Measurements from ENCODE around the gene KCNS3.

The KCNS3 gene

DNA sequence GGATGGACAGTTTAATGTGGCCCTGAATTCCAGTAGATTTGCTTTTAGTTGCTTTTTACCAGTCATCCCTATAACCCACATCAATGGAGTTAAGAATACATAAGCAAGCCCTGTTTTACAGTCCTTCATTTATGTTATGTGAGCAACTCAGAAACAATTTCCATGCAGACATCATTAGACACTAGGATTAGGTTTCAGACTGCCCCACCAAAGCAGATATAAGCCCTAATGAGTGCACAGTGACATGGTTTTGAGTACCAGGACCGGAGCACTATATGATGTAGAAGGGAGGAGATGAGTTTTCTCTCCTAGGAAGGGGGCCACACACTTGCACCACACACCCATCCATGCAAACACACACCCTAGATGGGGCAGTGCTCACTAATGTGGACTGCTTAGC, 15.5 kb downstream of the KCNS3 start:
- H2AFZ ChIP-seq (ENCODE audit: low read depth, low read length), result no peak overlapping the region
- H3K4me1 ChIP-seq (ENCODE audit: insufficient read depth, low read length), result no peaks in the 10 kb centered on the region
- H3K9me3 ChIP-seq (ENCODE audit: low read length), result no peaks in the 10 kb centered on the region
- no peak overlapping the region for H3K4me3 ChIP-seq (ENCODE audit: low read length)
- no peaks in the 10 kb centered on the region for H3K27me3 ChIP-seq (ENCODE audit: insufficient read depth, low read length)
- H3K36me3 ChIP-seq (ENCODE audit: insufficient read depth, low read length), result no peaks in the 10 kb centered on the region

DNA sequence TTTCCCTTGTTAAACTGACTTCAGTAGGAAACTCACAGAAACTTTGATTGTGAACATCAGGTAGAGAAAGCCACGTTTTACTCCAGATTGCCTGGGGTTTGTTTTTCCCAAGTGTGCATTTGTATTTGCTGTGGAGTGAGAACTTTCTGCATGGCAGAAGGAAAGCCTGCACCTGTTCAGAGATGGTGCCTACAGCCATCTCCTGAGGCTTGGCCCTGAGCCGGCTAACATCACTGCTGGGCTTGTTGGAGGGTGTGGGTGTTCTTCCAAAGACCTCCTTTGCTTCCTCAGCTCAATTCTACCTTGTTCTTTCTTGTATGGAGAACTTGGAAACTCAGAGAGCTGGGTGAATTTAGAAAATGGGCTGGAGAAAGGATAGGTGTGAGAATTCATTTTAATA, 16.1 kb downstream of the KCNS3 start:
- Histone ChIP-seq H3K36me3 (ENCODE audit: insufficient read depth, low read length) (no peaks in the 10 kb centered on the region), H3K4me3 (ENCODE audit: low read length) (no peak overlapping the region), H3K9me3 (ENCODE audit: low read length) (no peaks in the 10 kb centered on the region), H3K27me3 (ENCODE audit: insufficient read depth, low read length) (no peaks in the 10 kb centered on the region), H3K4me1 (ENCODE audit: insufficient read depth, low read length) (no peaks in the 10 kb centered on the region), H2AFZ (ENCODE audit: low read depth, low read length) (no peak overlapping the region)

DNA sequence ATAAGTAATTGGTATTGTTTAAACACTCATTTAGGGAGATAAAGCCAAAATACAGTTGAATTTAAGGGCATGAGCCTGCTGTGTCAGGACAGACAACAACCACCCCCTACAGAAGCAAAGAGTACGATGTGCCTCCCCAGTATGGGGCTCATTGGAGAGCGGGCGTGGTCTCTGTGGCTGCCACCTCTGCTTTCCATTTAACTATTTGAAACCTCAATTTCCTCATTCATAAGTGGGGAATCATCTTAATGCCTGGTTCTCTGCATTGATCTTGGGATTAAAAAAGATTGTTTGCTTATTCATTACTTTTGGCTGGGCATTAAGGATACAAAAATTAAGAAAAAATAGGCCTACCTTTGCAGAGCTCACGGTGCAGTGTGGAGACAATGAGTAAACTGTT, 21.4 kb downstream of the KCNS3 start:
- Histone ChIP-seq H2AFZ (ENCODE audit: low read depth, low read length) (no peak overlapping the region), H3K9me3 (ENCODE audit: low read length) (no peaks in the 10 kb centered on the region), H3K36me3 (ENCODE audit: insufficient read depth, low read length) (no peaks in the 10 kb centered on the region), H3K4me3 (ENCODE audit: low read length) (no peak overlapping the region), H3K4me1 (ENCODE audit: insufficient read depth, low read length) (no peaks in the 10 kb centered on the region), H3K27me3 (ENCODE audit: insufficient read depth, low read length) (no peaks in the 10 kb centered on the region)

DNA sequence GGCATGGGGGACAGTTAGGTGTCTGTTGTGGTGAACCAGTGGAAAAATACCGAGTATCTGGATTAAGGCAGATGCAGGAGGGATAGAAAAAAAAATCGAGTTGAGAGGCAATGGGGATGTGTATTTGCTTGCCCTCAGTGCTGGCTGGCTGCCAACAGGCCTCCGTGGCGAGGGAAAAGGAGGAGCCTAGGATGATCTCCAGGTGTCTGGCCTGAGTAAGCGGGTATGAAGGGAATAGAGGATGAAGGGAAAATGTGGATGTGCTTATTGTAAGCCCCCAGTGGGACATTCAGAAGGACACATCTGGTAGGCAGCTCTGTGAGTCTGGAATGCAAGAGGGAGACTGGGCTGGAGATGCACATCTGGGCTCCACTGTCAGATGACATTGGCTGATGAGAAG, 22.8 kb downstream of the KCNS3 start:
- Histone ChIP-seq H3K36me3 (ENCODE audit: insufficient read depth, low read length) (no peaks in the 10 kb centered on the region), H3K9me3 (ENCODE audit: low read length) (no peaks in the 10 kb centered on the region), H2AFZ (ENCODE audit: low read depth, low read length) (no peak overlapping the region), H3K4me1 (ENCODE audit: insufficient read depth, low read length) (no peaks in the 10 kb centered on the region), H3K4me3 (ENCODE audit: low read length) (no peak overlapping the region), H3K27me3 (ENCODE audit: insufficient read depth, low read length) (no peaks in the 10 kb centered on the region)

DNA sequence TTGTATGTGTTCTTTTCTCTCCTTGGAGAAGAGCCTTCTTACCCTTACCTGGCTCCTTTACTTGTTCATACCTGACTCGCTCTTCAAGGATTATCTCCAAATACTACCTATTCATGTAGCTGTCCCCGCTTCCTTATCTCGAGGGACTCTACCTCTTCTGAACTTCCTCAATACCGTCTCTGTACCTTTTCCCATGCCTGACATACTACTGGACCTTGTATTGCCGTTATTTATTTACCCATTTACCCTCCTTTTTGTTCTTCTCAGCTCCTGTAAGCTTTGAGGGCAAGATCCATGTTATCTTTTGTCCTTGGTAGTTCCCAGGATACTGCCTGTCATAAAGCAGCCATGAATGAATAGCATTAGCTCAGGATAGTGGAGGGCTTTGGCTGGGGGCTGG, 32.5 kb downstream of the KCNS3 start:
- Histone ChIP-seq H3K9me3 (ENCODE audit: low read length) (no peaks in the 10 kb centered on the region), H2AFZ (ENCODE audit: low read depth, low read length) (no peak overlapping the region), H3K36me3 (ENCODE audit: insufficient read depth, low read length) (no peaks in the 10 kb centered on the region), H3K4me1 (ENCODE audit: insufficient read depth, low read length) (no peaks in the 10 kb centered on the region), H3K27me3 (ENCODE audit: insufficient read depth, low read length) (no peaks in the 10 kb centered on the region), H3K4me3 (ENCODE audit: low read length) (no peak overlapping the region)

DNA sequence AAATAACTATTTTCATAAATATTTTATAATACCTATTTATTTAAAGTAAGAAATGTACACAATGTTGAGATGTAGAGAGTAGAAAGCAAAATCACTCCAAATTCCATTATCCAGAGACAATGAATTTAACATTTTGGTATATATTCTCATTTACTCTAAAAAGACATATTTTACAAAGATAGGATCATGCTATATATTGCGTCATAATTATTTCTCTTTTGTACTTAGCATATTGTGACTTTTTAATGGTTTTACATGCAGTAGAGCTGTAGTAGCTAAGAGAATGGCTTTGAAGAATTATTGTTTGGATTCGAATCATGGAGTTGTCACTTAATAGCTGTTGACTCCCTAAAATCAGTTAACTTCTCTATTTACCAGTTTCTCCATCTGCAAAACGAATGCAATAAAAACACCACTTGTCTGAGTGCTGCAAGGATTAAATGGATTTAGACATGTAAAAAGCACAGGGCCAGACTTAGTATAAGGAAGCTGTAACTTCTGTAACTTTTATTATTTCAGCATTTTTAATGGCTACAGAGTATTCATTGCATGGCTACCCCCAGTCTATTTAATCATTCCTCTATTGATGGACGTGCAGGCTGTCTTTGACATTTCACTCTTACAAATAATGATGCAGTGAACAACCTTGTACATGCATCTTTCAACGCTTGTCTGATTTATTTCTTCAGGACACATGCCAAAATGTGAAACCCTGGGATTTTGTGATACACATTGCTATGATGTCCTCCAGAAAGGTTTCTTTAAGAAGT, 33.2 kb downstream of the KCNS3 start:
- no peaks in the 10 kb centered on the region for H3K4me1 ChIP-seq (ENCODE audit: insufficient read depth, low read length)
- H3K4me3 ChIP-seq (ENCODE audit: low read length), result no peak overlapping the region
- no peak overlapping the region for H2AFZ ChIP-seq (ENCODE audit: low read depth, low read length)
- H3K9me3 ChIP-seq (ENCODE audit: low read length), result no peaks in the 10 kb centered on the region
- no peaks in the 10 kb centered on the region for H3K27me3 ChIP-seq (ENCODE audit: insufficient read depth, low read length)
- no peaks in the 10 kb centered on the region for H3K36me3 ChIP-seq (ENCODE audit: insufficient read depth, low read length)

DNA sequence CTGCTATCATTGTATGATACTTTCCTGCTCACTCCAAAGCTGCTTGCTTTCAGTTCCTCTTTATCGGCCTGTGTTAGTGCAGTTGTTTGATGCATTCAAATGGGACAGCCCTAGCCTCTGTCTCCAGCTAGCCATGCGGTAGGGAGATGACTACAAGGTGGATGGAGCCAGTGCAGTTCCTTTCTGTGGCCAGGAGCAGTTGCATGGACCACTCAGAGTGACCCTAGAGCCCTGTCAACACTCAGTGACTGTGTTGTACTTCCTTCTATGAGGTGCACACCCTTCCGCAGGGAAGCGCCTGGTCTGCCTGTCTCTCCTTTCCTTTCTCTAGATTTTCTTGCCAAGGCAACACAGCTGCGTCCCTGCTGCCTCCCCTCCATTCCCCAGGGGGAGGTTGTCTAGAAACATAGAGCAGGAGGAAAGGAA, 33.8 kb downstream of the KCNS3 start:
- Histone ChIP-seq H3K27me3 (ENCODE audit: insufficient read depth, low read length) (no peaks in the 10 kb centered on the region), H3K9me3 (ENCODE audit: low read length) (no peaks in the 10 kb centered on the region), H3K4me3 (ENCODE audit: low read length) (no peak overlapping the region), H3K4me1 (ENCODE audit: insufficient read depth, low read length) (no peaks in the 10 kb centered on the region), H3K36me3 (ENCODE audit: insufficient read depth, low read length) (no peaks in the 10 kb centered on the region), H2AFZ (ENCODE audit: low read depth, low read length) (no peak overlapping the region)

DNA sequence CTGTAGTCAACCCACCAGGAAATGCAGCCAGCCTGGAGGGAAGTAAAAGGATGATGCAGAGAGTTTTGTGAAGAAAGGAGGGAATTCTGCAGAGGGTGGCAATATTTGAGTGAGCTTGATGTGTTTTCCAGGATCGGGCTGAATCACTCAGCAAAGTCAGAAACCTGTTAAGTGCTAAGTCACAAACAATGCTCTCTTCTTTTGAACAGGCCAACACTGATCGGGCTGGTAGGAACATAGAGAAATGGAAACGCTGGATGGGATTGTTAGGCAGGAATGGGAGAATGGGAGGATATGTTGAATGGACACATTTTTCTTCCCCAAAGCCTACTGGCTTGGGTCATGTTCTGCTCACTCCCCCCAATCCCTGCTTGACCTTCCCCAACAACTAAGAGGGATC, 36.6 kb downstream of the KCNS3 start:
- no peak overlapping the region for H2AFZ ChIP-seq (ENCODE audit: low read depth, low read length)
- no peaks in the 10 kb centered on the region for H3K4me1 ChIP-seq (ENCODE audit: insufficient read depth, low read length)
- no peaks in the 10 kb centered on the region for H3K9me3 ChIP-seq (ENCODE audit: low read length)
- H3K27me3 ChIP-seq (ENCODE audit: insufficient read depth, low read length), result no peaks in the 10 kb centered on the region
- no peak overlapping the region for H3K4me3 ChIP-seq (ENCODE audit: low read length)
- no peaks in the 10 kb centered on the region for H3K36me3 ChIP-seq (ENCODE audit: insufficient read depth, low read length)

DNA sequence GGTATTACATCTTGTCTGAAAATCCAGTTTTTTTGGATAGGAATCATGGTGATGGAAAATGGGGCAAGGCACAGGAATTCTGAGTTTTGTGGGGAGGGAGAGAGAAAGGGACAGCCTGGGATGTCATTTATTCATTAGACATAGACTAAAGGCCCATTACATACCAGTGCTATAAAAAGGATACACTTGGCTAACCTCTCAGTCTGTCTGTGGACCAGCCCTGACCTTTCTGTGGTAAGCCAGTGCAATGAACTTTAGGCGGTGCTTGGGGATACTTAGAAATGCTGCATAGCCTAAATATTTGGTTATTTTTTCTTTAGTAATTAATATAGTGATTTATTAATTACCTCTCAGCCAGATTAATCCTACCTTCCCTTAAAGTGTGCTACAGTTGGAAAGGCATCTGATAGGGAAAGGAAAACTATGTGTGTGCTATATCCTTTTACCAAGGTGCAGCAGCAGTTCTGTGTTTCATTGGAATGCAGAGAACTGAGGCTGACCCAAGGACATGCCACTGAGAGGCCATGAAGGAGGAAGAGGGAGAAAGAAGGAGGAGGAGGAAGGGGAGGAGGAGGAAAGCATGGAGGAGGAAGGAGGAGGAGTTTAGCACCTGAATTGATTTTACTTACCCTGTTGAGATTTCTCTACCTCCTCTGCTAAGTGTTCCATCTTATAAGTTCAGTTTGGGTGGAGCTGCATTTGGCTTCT, 37.5 kb downstream of the KCNS3 start:
- no peak overlapping the region for H3K4me3 ChIP-seq (ENCODE audit: low read length)
- no peaks in the 10 kb centered on the region for H3K36me3 ChIP-seq (ENCODE audit: insufficient read depth, low read length)
- H2AFZ ChIP-seq (ENCODE audit: low read depth, low read length), result no peak overlapping the region
- H3K27me3 ChIP-seq (ENCODE audit: insufficient read depth, low read length), result no peaks in the 10 kb centered on the region
- no peaks in the 10 kb centered on the region for H3K4me1 ChIP-seq (ENCODE audit: insufficient read depth, low read length)
- H3K9me3 ChIP-seq (ENCODE audit: low read length), result no peaks in the 10 kb centered on the region

DNA sequence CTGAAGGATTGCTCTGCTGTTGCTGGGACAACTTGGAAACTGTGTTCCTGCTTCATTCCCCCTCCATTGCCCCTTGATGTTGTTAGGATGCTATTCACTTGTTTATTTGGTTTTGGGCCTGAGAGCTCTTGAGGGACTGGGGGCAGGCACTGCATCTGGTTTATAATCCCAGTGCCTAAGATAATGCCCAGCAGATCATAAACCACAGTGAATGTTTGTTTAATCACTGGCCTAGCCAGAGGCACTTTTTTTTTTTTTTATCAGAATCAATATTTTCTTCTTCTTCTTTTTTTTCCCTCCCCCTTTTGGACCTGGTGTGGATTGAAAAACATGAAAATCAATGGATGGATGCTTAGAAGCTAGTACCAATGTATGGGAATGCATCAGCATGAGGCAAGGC, 38.1 kb downstream of the KCNS3 start:
- no peaks in the 10 kb centered on the region for H3K4me1 ChIP-seq (ENCODE audit: insufficient read depth, low read length)
- H3K9me3 ChIP-seq (ENCODE audit: low read length), result no peaks in the 10 kb centered on the region
- no peaks in the 10 kb centered on the region for H3K27me3 ChIP-seq (ENCODE audit: insufficient read depth, low read length)
- H3K36me3 ChIP-seq (ENCODE audit: insufficient read depth, low read length), result no peaks in the 10 kb centered on the region
- H2AFZ ChIP-seq (ENCODE audit: low read depth, low read length), result no peak overlapping the region
- H3K4me3 ChIP-seq (ENCODE audit: low read length), result no peak overlapping the region

DNA sequence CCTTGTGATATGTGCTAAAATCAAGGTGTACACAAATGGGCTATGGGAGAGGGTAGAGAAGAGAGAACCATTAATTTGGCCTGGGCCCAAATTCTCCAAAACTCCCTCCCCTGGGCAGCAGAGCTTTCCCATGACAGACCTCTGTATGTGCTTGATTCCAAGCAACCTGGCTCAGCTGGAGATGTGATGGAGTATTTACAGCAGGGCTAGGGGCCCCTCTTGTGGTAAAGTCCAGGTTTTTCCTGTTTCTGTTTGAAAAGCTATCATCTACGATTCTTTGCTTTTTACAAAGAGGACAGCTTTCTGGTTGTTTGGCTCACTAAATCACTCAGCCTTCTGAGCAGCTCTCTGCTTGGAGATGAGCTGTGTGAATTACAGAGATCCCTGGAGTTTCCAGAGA, 40.3 kb downstream of the KCNS3 start:
- no peaks in the 10 kb centered on the region for H3K36me3 ChIP-seq (ENCODE audit: insufficient read depth, low read length)
- H3K4me3 ChIP-seq (ENCODE audit: low read length), result no peak overlapping the region
- no peaks in the 10 kb centered on the region for H3K4me1 ChIP-seq (ENCODE audit: insufficient read depth, low read length)
- no peak overlapping the region for H2AFZ ChIP-seq (ENCODE audit: low read depth, low read length)
- H3K27me3 ChIP-seq (ENCODE audit: insufficient read depth, low read length), result no peaks in the 10 kb centered on the region
- no peaks in the 10 kb centered on the region for H3K9me3 ChIP-seq (ENCODE audit: low read length)

DNA sequence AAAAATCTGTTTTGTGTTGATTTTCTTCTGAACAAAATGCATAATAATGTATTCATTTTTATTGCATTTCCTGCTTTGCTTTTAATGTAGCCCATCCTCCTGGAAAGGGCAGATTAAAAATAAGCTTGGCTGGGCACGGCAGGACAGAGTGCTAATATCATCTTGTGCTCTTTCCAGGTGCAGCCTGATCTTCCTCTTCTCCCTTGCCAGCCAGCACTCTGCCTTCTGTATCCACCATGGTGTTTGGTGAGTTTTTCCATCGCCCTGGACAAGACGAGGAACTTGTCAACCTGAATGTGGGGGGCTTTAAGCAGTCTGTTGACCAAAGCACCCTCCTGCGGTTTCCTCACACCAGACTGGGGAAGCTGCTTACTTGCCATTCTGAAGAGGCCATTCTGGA, 52.3 kb downstream of the KCNS3 start:
- H3K9me3 ChIP-seq (ENCODE audit: low read length), result no peaks in the 10 kb centered on the region
- no peaks in the 10 kb centered on the region for H3K4me1 ChIP-seq (ENCODE audit: insufficient read depth, low read length)
- no peak overlapping the region for H2AFZ ChIP-seq (ENCODE audit: low read depth, low read length)
- no peaks in the 10 kb centered on the region for H3K27me3 ChIP-seq (ENCODE audit: insufficient read depth, low read length)
- no peaks in the 10 kb centered on the region for H3K36me3 ChIP-seq (ENCODE audit: insufficient read depth, low read length)
- no peak overlapping the region for H3K4me3 ChIP-seq (ENCODE audit: low read length)

DNA sequence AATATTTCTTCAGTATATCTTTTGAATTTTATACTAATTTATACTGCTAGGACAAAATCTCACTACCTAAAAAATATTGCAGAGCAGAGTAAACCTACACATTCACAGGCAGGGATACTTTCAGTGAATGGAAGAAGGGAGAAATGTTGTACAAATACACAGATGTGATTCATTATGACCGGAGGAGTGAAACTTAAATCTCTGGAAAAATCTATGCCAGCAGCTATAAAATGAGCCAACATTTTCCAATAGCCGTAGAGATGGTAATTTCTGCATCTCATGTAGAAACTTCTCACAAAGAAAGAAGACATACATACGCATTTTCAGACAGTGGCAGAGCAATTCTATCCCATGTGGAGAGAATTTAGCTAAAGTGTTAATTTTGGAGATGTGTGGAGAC, 54.8 kb downstream of the KCNS3 start:
- H3K27me3 ChIP-seq (ENCODE audit: insufficient read depth, low read length), result no peaks in the 10 kb centered on the region
- no peak overlapping the region for H3K4me3 ChIP-seq (ENCODE audit: low read length)
- no peaks in the 10 kb centered on the region for H3K4me1 ChIP-seq (ENCODE audit: insufficient read depth, low read length)
- H3K36me3 ChIP-seq (ENCODE audit: insufficient read depth, low read length), result no peaks in the 10 kb centered on the region
- no peaks in the 10 kb centered on the region for H3K9me3 ChIP-seq (ENCODE audit: low read length)
- no peak overlapping the region for H2AFZ ChIP-seq (ENCODE audit: low read depth, low read length)

DNA sequence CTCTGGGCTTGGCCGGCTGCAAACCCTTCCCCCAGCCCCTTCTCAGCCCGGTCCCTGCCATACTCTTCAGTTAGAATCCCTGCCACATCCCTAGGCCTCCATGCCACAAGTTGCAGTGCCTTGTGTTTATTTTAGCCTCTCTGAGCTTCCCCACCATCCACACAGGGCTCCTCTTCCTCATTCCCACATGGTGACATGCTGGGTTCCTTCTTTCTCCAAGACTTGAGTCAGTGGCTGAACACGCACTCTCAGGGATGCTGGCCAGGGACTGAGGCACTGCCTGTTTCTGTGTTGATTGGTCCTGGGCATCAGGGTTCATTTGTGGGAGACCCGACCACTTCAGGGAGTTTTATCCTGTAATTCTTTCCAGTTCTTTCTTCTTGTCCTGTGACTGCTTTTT, 56.3 kb downstream of the KCNS3 start:
- Histone ChIP-seq H3K9me3 (ENCODE audit: low read length) (no peaks in the 10 kb centered on the region), H3K27me3 (ENCODE audit: insufficient read depth, low read length) (no peaks in the 10 kb centered on the region), H3K4me3 (ENCODE audit: low read length) (no peak overlapping the region)

More for the DNA sequence above, 56.3 kb downstream of the KCNS3 start:
- H3K36me3 ChIP-seq (ENCODE audit: insufficient read depth, low read length), result no peaks in the 10 kb centered on the region
- H2AFZ ChIP-seq (ENCODE audit: low read depth, low read length), result no peak overlapping the region
- no peaks in the 10 kb centered on the region for H3K4me1 ChIP-seq (ENCODE audit: insufficient read depth, low read length)

Measured in neuron (in vitro differentiated cells).